Endometrial microvascular endothelial cells (primary cell): ENCODE data around the gene MCL1. TPM values are rescaled to one million over a fixed set of nuclear protein-coding genes. Genes with fewer than 3 reads are reported as not detected.

Experiments used
- in situ Hi-C: cut with HindIII; loops from 2 replicates; pipeline ENCODE4 v1.10.0; 2017; ENCODE audit warnings: low sequenced_read_pairs, low pct_unique_long_range_greater_than_20kb; ENCODE audit errors: inconsistent ontology term
- total RNA-seq: library from RNA; depleted of rRNA; stranded (reverse); fragments of >200 nt; gene quantifications from one replicate; pipeline ENCODE4 v1.2.3, GENCODE V29; 2015; ENCODE audit errors: inconsistent ontology term

The MCL1 gene
- total RNA-seq, 1 donor from 2014 or later: 382 TPM

DNA sequence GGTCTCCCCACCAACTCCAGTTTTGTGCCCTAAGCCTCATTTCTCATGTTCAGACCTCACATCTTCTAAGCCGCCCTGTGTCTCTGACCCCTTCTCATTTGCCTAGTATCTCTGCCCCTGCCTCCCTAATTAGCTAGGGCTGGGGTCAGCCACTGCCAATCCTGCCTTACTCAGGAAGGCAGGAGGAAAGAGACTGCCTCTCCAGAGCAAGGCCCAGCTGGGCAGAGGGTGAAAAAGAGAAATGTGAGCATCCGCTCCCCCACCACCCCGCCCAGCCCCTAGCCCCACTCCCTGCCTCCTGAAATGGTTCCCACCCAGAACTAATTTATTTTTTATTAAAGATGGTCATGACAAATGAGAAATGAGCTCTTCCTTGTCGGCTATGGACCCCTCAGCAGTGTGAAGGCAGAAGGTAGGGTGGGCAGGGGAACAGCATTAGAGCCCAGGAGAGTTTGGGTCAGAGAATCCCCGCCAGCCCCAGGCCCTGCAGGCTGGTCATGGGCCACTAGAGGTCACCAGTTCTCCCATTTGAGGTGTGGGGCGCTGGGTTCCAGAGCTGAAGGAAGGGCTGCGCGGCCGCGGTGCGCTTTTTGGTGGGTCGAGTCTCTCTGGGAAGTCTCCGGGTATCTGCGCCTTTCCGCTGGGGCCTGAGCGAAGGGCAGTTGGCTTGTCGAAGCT lies 18.7 kb downstream of the MCL1 start:
- in situ Hi-C loops: no loop called here

DNA sequence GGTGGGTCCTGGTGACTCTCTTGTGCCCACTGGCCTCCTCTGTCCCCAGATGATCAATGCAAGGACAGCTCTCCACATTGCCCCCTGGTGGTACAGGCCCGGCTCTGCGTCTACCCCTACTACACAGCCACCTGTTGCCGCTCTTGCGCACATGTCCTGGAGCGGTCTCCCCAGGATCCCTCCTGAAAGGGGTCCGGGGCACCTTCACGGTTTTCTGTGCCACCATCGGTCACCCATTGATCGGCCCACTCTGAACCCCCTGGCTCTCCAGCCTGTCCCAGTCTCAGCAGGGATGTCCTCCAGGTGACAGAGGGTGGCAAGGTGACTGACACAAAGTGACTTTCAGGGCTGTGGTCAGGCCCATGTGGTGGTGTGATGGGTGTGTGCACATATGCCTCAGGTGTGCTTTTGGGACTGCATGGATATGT lies 19.4 kb downstream of the MCL1 start:
- in situ Hi-C loops: no loop called here

DNA sequence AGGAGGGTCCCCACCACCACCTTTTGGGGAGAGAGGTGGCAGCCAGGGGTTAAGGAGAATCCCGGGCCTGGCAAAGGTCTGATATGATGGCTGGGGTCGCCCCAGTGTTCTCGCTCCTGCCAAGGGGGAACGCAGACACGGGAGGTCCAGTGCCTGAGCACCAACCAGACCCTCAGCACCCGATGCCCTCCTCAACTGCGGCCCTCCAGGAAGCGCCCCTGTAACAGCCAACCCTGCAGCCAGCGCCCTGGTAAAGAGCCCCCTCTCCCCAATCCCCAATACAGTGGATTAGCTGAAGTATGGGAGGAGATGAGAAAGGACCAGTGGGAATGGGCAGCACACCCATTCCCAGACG lies 19.8 kb downstream of the MCL1 start:
- in situ Hi-C loops: no loop called here

DNA sequence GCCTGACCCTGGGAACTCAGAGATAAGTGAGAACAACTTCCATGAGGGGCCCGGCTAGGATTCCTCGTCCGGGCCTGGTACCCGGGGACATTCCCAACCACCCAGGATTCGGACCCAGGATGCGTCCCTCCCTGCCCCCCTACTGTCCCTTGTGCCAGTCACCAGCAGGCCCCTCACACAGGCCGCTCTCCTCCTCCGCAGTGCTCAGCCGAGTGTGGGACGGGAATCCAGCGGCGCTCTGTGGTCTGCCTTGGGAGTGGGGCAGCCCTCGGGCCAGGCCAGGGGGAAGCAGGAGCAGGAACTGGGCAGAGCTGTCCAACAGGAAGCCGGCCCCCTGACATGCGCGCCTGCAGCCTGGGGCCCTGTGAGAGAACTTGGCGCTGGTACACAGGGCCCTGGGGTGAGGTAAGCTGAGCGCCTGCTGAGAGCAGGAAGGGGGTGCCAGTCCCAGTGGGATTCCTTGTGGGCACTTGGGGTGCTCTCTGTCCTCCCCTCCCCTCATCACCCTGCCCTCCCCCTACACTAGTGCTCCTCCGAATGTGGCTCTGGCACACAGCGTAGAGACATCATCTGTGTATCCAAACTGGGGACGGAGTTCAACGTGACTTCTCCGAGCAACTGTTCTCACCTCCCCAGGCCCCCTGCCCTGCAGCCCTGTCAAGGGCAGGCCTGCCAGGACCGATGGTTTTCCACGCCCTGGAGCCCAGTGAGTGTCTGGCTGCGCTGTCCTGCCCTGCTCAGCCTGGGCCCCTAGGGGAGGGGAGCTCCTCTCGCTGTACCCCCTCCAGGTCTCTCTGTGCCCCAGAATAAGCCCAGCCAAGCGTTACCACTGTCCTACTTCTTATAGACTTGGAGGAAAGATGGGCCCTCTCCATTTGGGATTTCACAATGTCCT lies 20.4 kb downstream of the MCL1 start:
- in situ Hi-C loops: no loop called here

DNA sequence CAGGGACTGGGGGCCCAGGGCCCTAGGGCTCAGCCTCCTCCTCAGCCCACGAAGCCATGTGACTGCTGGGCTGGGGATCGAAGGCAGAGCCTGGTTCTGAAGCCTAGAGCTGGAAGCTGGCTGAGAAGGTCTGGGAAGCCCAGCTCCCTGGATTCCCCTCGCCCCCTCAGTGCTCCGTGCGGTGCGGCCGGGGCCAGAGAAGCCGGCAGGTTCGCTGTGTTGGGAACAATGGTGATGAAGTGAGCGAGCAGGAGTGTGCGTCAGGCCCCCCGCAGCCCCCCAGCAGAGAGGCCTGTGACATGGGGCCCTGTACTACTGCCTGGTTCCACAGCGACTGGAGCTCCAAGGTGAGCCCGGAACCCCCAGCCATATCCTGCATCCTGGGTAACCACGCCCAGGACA lies 21.1 kb downstream of the MCL1 start:
- in situ Hi-C loops: no loop called here

DNA sequence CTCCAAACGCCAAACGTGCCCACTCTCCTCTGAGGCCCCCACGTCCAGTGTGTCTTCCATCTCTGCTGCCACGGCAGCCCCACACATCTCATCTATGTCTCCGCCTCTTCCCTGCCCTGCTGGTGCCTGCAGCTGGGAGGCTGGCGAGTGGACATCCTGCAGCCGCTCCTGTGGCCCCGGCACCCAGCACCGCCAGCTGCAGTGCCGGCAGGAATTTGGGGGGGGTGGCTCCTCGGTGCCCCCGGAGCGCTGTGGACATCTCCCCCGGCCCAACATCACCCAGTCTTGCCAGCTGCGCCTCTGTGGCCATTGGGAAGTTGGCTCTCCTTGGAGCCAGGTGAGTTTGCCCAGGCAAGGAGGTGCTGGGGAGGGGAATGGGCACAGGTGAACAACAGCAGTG lies 21.6 kb downstream of the MCL1 start:
- in situ Hi-C loops: no loop called here

DNA sequence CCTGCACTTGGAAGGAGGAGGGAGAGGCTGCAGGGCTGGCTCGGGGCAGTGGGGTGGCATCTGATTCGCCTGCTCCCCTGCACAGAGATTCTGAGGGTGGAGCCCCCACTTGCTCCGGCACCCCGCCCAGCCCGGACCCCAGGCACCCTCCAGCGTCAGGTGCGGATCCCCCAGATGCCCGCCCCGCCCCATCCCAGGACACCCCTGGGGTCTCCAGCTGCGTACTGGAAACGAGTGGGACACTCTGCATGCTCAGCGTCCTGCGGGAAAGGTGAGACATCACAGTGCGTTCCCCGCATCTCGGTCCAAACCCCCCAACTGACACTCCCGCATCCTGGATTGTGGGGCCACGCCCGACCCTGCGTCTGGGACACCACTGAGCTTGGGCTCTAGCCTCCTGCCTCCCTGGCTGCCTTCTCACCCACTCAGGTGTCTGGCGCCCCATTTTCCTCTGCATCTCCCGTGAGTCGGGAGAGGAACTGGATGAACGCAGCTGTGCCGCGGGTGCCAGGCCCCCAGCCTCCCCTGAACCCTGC lies 22.3 kb downstream of the MCL1 start:
- in situ Hi-C loops: no loop called here

DNA sequence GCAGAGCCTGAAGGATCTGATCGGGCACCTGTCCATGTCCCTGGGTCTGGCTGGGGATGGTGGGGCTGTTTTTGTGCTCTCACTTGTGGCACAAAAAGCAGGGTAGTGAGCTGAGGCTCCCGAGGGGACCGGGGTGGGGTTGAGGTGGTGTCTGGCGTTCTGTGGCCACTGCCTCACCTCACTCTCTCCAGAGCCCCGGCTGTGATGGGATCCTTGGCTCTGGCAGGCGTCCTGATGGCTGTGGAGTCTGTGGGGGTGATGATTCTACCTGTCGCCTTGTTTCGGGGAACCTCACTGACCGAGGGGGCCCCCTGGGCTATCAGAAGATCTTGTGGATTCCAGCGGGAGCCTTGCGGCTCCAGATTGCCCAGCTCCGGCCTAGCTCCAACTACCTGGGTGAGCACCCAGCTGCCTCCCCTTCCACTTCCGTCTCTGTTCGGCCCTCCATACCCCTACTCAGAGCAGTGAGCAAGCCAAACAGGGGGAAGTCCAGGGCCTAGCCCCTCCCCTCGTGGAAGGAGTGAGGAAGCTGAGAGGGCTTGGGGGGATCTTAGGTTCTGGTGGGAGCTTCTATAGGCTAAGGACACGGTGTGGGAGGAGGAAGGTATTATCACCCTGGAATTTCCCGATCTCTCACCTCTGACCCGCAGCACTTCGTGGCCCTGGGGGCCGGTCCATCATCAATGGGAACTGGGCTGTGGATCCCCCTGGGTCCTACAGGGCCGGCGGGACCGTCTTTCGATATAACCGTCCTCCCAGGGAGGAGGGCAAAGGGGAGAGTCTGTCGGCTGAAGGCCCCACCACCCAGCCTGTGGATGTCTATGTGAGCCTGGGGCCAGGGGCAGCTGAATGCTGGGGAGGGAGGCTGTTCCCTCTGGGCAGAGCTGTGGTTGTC lies 23.2 kb downstream of the MCL1 start:
- in situ Hi-C loops: no loop called here

DNA sequence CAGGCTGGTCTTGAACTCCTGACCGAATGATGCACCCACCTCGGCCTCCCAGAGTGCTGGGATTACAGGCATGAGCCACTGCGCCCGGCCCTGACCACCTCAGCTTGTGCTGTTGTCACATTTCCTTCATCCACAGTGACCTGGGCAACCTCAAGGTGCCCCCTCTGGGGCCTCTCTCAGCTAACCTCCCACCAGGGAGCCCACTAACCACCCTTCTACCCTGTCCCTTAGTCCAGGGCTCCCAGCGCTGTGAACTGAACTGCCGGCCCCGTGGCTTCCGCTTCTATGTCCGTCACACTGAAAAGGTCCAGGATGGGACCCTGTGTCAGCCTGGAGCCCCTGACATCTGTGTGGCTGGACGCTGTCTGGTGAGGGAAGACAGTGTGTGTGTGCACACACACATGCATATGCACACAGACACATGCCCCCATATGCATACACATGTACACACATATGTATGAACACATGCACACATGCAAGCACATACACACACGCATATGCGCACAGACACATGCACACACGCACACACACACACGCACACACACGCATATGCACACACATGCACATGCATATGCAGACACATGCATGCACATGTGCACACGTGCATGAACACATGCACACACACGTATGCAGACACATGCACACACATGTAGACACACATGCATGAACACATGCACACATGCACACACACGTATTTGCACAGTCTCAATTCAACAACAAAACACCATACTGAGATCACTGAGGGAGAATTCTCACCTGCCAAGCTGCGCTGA lies 24.0 kb downstream of the MCL1 start:
- in situ Hi-C loops: no loop called here

DNA sequence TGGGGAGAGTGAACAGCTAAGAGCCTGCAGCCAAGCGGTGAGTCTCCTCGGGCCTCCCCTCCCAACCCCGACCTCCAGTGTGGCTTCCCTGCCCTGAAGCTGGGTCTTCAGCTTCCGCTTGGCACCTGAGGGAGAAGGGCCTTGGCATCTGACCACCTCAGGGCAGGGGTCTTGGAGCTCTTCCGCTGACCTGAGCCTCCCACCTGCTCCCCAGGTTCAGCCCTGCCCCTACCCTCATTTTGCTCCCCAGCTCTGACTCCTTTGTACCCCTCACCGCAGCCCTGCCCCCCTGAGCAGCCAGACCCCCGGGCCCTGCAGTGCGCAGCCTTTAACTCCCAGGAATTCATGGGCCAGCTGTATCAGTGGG lies 25.3 kb downstream of the MCL1 start:
- in situ Hi-C loops: no loop called here

DNA sequence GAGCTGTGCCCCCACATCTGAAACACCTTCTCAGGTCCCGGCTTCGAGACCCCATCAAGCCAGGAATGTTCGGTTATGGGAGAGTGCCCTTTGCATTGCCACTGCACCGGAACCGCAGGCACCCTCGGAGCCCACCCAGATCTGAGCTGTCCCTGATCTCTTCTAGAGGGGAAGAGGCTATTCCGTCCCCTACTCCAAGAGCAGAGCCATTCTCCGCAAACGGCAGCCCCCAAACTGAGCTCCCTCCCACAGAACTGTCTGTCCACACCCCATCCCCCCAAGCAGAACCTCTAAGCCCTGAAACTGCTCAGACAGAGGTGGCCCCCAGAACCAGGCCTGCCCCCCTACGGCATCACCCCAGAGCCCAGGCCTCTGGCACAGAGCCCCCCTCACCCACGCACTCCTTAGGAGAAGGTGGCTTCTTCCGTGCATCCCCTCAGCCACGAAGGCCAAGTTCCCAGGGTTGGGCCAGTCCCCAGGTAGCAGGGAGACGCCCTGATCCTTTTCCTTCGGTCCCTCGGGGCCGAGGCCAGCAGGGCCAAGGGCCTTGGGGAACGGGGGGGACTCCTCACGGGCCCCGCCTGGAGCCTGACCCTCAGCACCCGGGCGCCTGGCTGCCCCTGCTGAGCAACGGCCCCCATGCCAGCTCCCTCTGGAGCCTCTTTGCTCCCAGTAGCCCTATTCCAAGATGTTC lies 25.9 kb downstream of the MCL1 start:
- in situ Hi-C loops: no loop called here

DNA sequence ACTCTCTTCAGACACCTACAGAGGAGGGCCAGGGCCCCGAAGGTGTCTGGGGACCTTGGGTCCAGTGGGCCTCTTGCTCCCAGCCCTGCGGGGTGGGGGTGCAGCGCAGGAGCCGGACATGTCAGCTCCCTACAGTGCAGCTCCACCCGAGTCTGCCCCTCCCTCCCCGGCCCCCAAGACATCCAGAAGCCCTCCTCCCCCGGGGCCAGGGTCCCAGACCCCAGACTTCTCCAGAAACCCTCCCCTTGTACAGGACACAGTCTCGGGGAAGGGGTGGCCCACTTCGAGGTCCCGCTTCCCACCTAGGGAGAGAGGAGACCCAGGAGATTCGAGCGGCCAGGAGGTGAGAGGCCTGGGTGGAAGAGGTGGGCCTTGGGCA lies 26.5 kb downstream of the MCL1 start:
- in situ Hi-C loops: no loop called here

DNA sequence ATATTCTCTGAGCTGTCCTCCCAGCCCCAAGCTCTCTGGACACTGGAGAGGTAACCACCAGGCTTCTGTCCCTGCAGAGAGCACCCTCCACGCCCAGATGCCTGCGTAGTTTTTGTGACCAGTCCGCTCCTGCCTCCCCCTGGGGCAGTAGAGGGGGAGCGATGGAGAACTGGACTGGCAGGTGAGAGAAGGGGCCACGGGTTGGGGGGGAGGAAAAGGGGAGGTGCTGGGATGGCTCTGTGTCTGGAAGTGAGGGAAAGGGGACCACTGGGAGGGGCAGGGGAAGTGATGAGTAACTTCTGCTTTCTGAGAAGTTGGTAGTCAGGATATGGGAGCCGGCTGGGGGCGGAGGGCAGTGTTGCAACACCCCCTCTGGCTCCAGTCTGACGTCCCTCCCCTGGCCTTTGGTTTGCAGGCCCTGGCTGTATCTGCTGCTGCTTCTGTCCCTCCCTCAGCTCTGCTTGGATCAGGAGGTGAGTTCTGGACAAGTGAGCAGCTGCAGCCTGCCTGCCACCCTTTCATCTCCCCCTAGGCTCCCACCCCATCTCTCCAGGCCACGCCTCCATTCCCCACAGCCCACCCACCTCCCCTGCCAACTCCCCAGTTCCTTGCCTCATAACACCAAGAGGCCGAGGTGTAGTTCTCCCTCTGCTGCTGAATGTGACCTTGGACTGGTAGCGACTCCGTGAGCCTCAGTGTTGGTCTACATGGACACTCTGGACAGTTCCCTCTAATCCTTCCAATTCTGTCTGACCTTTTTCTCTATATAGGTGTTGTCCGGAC lies 27.1 kb downstream of the MCL1 start:
- in situ Hi-C loops: no loop called here

DNA sequence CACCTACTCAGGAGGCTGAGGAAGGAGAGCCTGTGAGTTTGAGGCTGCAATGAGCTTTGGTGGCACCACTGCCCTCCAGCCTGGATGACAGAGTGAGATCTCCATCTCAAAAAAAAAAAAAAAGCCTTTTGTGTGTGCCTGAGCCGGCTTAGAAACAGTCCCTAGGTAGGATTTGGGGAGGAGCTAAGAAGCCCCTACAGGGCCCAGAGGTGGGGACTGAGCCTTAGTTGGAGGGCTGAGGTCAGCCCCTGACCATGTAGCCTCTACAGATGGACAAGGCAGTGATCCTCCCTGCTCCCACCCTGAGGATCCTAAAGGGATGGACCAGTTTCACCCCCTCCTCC lies 27.7 kb downstream of the MCL1 start:
- in situ Hi-C loops: no loop called here

DNA sequence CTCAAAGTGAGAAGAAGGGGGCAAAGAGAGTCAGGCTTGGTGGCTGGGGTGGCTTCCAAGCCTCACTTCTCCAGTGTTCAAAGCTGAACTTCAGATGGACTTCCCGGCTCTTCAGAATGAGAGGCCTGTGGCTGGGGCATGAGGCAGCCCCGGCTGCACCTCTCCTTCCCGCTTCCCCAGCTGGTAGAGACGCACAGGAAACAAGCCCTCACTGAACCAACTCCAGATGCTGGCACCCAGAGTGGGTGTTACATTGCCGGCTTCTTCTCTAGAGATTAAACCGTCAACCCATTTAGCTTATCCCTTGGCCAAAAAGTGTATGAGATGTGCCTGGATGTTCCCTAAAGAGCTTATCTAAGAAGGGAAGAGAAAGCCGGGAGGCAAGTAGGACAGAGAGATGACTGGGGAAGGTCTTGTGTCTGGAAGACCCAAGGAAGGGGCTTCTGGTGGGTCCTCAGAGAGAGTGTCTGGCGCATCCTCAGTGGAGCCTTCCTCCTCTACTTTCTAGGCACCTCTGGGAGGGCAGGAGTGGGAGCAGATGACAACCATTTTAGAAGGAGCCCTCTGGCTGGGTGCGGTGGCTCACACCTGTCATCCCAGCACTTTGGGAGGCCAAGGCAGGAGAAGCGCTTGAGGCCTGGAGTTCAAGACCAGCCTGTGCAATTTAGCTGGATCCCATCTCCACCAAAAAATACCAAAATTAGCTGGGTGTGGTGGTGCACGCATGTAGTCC lies 28.2 kb downstream of the MCL1 start:
- in situ Hi-C loops: no loop called here

DNA sequence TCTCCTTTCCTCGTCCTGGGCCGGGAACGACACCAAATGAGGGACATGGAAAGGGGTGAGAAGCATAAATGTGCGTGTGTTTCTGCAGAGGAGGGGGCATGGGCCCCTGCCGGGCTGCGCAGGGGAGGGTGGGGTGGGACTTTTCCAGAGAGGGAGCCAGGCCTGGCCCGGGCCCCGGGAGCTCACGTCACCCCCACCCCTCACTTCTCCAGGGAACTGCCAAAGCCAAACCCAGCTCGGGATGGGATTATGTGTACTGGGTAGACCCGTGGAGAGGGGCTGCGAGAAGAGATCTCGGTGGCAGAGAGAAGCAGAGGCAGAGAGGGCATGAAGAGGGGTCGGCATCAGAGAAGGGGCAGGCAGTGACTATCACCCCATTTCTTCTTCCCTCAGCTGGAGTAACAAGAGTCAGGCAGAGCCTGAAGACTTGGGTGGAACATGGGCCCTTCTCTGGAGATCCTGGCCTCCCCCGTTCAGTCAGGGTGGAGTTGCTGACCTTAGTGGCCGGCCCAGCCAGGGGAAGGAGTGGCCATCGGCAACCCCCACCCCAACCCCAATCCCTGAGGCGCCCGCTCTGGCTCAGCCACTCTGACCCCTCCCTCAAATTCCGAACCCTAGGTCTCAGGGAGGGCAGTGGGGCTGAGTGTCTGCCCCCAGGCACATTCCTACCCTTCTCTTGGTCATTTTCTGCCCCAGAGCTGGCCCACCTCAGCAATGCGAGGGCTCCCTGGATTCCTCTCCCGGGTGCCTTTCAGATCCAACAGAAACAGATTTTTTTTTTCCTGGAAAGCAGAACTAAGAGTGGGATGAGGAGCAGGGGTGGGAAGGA lies 29.0 kb downstream of the MCL1 start:
- in situ Hi-C loops: no loop called here
